Measurements from ENCODE around the gene HOXD8.

HOXD8 gene

GRCh38 chr2:176149939-176150583 lies 20.6 kb downstream of the HOXD8 start:
- no peaks in the 10 kb centered on the region for H3K9me3 ChIP-seq (ENCODE audit: control insufficient read depth, insufficient read depth, low read depth, low read length)
- H3K4me3 ChIP-seq (ENCODE audit: low read depth, low read length) = no peak overlapping the region
- peaks cover 23% of the 10 kb centered on the region for H3K4me1 ChIP-seq (ENCODE audit: control insufficient read depth, insufficient read depth, low read length)
- TF ChIP-seq ZNF114 (tag by site-specific recombination; IDR thresholded peaks at IDR 0.05) = no peak
- no peak for TF ChIP-seq KLF10 (tag by site-specific recombination; IDR thresholded peaks at IDR 0.05)
- no peak for TF ChIP-seq ZSCAN30 (tag by site-specific recombination; IDR thresholded peaks at IDR 0.05)
- peak; percentile 74; the same call in 1 of the 2 replicates for TF ChIP-seq ZNF596 (tag by site-specific recombination; IDR thresholded peaks at IDR 0.05)
- no peak for TF ChIP-seq ZNF626 (tag by site-specific recombination; IDR thresholded peaks at IDR 0.05)
- no peak for TF ChIP-seq ZNF837 (tag by site-specific recombination; IDR thresholded peaks at IDR 0.05)
- no peak overlapping the region for H3K27ac ChIP-seq (ENCODE audit: extremely low read depth, low read depth, low read length)
- peaks cover 0 to 45% of the 10 kb centered on the region in 2 experiments; a peak in 1 of 3 replicates for H3K36me3 ChIP-seq (ENCODE audit: control insufficient read depth in 2 of 2, insufficient read depth in 1 of 2, low read length in 2 of 2)
- POLR2A ChIA-PET = no interaction called here
- CTCF ChIA-PET = interaction anchor here (2.4 to 3.2 kb wide), 2 partner anchors 9 to 305 kb away, joined by 10 to 16 read pairs; no protein-coding TSS in a partner anchor

- CTCF ChIA-PET = interaction anchor here (0.7 to 3.2 kb wide), 4 partner anchors 10 to 979 kb away, joined by 3 to 16 read pairs (median 6); no protein-coding TSS in a partner anchor
- POLR2A ChIA-PET = interaction anchor here (0.9 to 1.8 kb wide), 3 partner anchors 10 to 15 kb away, joined by 3 to 5 read pairs (median 4); no protein-coding TSS in a partner anchor
- H3K27ac ChIP-seq (ENCODE audit: extremely low read depth, low read depth, low read length) = no peak overlapping the region; the same call in 1 of the 2 replicates
- H3K9me3 ChIP-seq (ENCODE audit: control insufficient read depth, insufficient read depth, low read depth, low read length) = no peaks in the 10 kb centered on the region
- H3K4me3 ChIP-seq (ENCODE audit: low read depth, low read length) = no peak overlapping the region
- H3K4me1 ChIP-seq (ENCODE audit: control insufficient read depth, insufficient read depth, low read length) = peaks cover 20% of the 10 kb centered on the region
- peaks cover 0 to 46% of the 10 kb centered on the region in 2 experiments; a peak in 1 of 3 replicates for H3K36me3 ChIP-seq (ENCODE audit: control insufficient read depth in 2 of 2, insufficient read depth in 1 of 2, low read length in 2 of 2)
- TF ChIP-seq ZNF2 (tag by site-specific recombination; IDR thresholded peaks at IDR 0.05) (no peak), ZNF558 (tag by site-specific recombination; IDR thresholded peaks at IDR 0.05) (no peak), ZNF560 (tag by site-specific recombination; IDR thresholded peaks at IDR 0.05; ENCODE audit: borderline replicate concordance) (no peak), ZNF701 (tag by site-specific recombination; IDR thresholded peaks at IDR 0.05) (no peak), ATF2 (tag by site-specific recombination; IDR thresholded peaks at IDR 0.05; ENCODE audit: low read depth) (no peak), HOXA7 (CRISPR knock-in tag; IDR thresholded peaks at IDR 0.05; ENCODE audit: borderline replicate concordance) (no peak), CTCF (tag by site-specific recombination; IDR thresholded peaks at IDR 0.05) (no peak), ZNF785 (tag by site-specific recombination; IDR thresholded peaks at IDR 0.05) (no peak), GLI2 (tag by site-specific recombination; IDR thresholded peaks at IDR 0.05; ENCODE audit: borderline replicate concordance, low read depth) (no peak), ZNF639 (tag by site-specific recombination; IDR thresholded peaks at IDR 0.05) (no peak), ZXDB (tag by site-specific recombination; IDR thresholded peaks at IDR 0.05) (no peak), ZNF843 (tag by site-specific recombination; IDR thresholded peaks at IDR 0.05) (no peak), ZEB2 (tag by site-specific recombination; IDR thresholded peaks at IDR 0.05) (no peak)
- TF ChIP-seq, protein P1, sequence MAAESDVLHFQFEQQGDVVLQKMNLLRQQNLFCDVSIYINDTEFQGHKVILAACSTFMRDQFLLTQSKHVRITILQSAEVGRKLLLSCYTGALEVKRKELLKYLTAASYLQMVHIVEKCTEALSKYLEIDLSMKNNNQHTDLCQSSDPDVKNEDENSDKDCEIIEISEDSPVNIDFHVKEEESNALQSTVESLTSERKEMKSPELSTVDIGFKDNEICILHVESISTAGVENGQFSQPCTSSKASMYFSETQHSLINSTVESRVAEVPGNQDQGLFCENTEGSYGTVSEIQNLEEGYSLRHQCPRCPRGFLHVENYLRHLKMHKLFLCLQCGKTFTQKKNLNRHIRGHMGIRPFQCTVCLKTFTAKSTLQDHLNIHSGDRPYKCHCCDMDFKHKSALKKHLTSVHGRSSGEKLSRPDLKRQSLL (tag by site-specific recombination; IDR thresholded peaks at IDR 0.05) = no peak
- TF ChIP-seq, protein P2, sequence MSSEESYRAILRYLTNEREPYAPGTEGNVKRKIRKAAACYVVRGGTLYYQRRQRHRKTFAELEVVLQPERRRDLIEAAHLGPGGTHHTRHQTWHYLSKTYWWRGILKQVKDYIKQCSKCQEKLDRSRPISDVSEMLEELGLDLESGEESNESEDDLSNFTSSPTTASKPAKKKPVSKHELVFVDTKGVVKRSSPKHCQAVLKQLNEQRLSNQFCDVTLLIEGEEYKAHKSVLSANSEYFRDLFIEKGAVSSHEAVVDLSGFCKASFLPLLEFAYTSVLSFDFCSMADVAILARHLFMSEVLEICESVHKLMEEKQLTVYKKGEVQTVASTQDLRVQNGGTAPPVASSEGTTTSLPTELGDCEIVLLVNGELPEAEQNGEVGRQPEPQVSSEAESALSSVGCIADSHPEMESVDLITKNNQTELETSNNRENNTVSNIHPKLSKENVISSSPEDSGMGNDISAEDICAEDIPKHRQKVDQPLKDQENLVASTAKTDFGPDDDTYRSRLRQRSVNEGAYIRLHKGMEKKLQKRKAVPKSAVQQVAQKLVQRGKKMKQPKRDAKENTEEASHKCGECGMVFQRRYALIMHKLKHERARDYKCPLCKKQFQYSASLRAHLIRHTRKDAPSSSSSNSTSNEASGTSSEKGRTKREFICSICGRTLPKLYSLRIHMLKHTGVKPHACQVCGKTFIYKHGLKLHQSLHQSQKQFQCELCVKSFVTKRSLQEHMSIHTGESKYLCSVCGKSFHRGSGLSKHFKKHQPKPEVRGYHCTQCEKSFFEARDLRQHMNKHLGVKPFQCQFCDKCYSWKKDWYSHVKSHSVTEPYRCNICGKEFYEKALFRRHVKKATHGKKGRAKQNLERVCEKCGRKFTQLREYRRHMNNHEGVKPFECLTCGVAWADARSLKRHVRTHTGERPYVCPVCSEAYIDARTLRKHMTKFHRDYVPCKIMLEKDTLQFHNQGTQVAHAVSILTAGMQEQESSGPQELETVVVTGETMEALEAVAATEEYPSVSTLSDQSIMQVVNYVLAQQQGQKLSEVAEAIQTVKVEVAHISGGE (tag by site-specific recombination; conservative IDR thresholded peaks at IDR 0.05; ENCODE audit: low read depth) = no peak
Measured at GRCh38 chr2:176150584-176151441, 21.3 kb downstream of the HOXD8 start.
